K562 (cell line): ENCODE results near the gene HSPB6. TPM values are rescaled to one million over a fixed set of nuclear protein-coding genes. Genes with fewer than 3 reads are reported as not detected.
A peak's percentile ranks its signal among the peaks of the same experiment; 100 is the strongest.

Source experiments
- ATAC-seq: fragments of 200-7000 bp; cut with Tn5 transposase; 3 replicates; pipeline ENCODE4 v1.9.1; 2020; ENCODE audit warnings: moderate library complexity
- BruUV-seq: library from RNA; stranded (reverse); fragments of 400-500 nt; replicated peaks from 2 replicates; lab custom pipeline; 2021; lab: Mats Ljungman, UMichigan
- CTCF ChIA-PET: fragments of 300-600 bp; formaldehyde crosslinking; extraction: SDS; loops from one replicate; lab custom pipeline; 2021; ENCODE audit warnings: low intra/inter-chr PET ratio; lab: Yijun Ruan, JAX
- POLR2A ChIA-PET: fragments of 300-600, 350-650 bp; sonication (Branson Sonifier 250); formaldehyde crosslinking; extraction: SDS; loops from one replicate; lab custom pipeline; 2021; ENCODE audit warnings: antibody characterized with exemption, inconsistent platforms; lab: Yijun Ruan, JAX
- DNase-seq, 4 experiments: peaks; one replicate each; pipeline versions ENCODE4 v3.0.0 to v3.0.0-alpha.2; 2011 to 2018; ENCODE audit warnings: low spot score in 3 of 4, mixed read lengths in 3 of 4; ENCODE audit errors: extremely low read depth in 1 of 4
- FAIRE-seq: peaks from 2 replicates; lab custom pipeline; 2011; peaks lifted over from hg19 to GRCh38; lab: Jason Lieb, UNC
- H2AFZ ChIP-seq: 2 replicates; pipeline ENCODE4 v1.6.0; 2011; ENCODE audit warnings: low read depth, low read length, control low read depth, inconsistent platforms
- H3K27ac ChIP-seq: fragments of 200-600 bp; 3 replicates; pipeline ENCODE4 v1.8.0; 2011; ENCODE audit warnings: low read depth, mild to moderate bottlenecking, control low read depth, inconsistent platforms, low read length, moderate library complexity, mixed read lengths; ENCODE audit errors: extremely low read depth
- H3K27me3 ChIP-seq, 2 experiments: fragments of 300-600 bp in 1 of 2; 2 replicates in 1 of 2; 3 replicates in 1 of 2; pipeline versions ENCODE4 v1.6.0 to v1.8.0; 2011; ENCODE audit warnings: inconsistent platforms in 2 of 2, low read length in 2 of 2, mild to moderate bottlenecking in 1 of 2, mixed read lengths in 1 of 2, moderate library complexity in 1 of 2; ENCODE audit not compliant: control insufficient read depth in 2 of 2, insufficient read depth in 2 of 2
- H3K36me3 ChIP-seq: fragments of 300-600 bp; 3 replicates; pipeline ENCODE4 v1.8.0; 2011; ENCODE audit warnings: mild to moderate bottlenecking, low read length, inconsistent platforms; ENCODE audit not compliant: control insufficient read depth, insufficient read depth
- H3K4me1 ChIP-seq, 2 experiments: fragments of 200-600 bp in 1 of 2; replicated peaks in 1 of 2; 2 replicates in 1 of 2; 3 replicates in 1 of 2; pipeline versions ENCODE4 v1.5.1 to v1.8.0; 2011; ENCODE audit warnings: inconsistent platforms in 2 of 2, low read length in 2 of 2, mild to moderate bottlenecking in 1 of 2, mixed read lengths in 1 of 2, moderate library complexity in 1 of 2; ENCODE audit not compliant: control insufficient read depth in 2 of 2, insufficient read depth in 2 of 2
- H3K4me2 ChIP-seq: 2 replicates; pipeline ENCODE4 v1.6.1; 2011; ENCODE audit warnings: low read length, control low read depth, inconsistent platforms, mixed read lengths; ENCODE audit not compliant: insufficient read depth
- H3K4me3 ChIP-seq: fragments of 200-600 bp; sonication (generic), shearing (Covaris generic); 2 replicates; pipeline ENCODE4 v1.5.1; 2016; ENCODE audit warnings: control low read depth, inconsistent platforms
- H3K79me2 ChIP-seq: fragments of 200-600 bp; 3 replicates; pipeline ENCODE4 v1.8.0; 2011; ENCODE audit warnings: low read length, inconsistent platforms; ENCODE audit not compliant: control insufficient read depth, insufficient read depth
- H3K9ac ChIP-seq, 2 experiments: 2 replicates each; pipeline versions ENCODE4 v1.6.0 to v1.6.1; 2011; ENCODE audit warnings: low read depth in 2 of 2, low read length in 2 of 2, control low read depth in 1 of 2, inconsistent platforms in 1 of 2, mild to moderate bottlenecking in 1 of 2, mixed read lengths in 1 of 2; ENCODE audit not compliant: insufficient read depth in 1 of 2
- H3K9me1 ChIP-seq: one replicate; pipeline ENCODE4 v1.6.0; 2011; ENCODE audit warnings: inconsistent platforms, mild to moderate bottlenecking, low read length, moderate library complexity; ENCODE audit not compliant: control insufficient read depth, insufficient read depth
- H3K9me3 ChIP-seq: replicated peaks from 2 replicates; pipeline ENCODE4 v1.5.1; 2011; ENCODE audit warnings: low read depth, low read length, inconsistent platforms; ENCODE audit not compliant: control insufficient read depth, insufficient read depth
- H4K20me1 ChIP-seq: replicated peaks from 2 replicates; pipeline ENCODE4 v1.6.1; 2011; ENCODE audit warnings: low read length, inconsistent platforms, mixed read lengths; ENCODE audit not compliant: control insufficient read depth, insufficient read depth
- ARID2 ChIP-seq: fragments of 450-650 bp; IDR thresholded peaks from 2 replicates; pipeline ENCODE4 v1.6.1; 2017; ENCODE audit warnings: antibody characterized with exemption, mild to moderate bottlenecking
- E2F8 ChIP-seq: fragments of 450-650 bp; IDR thresholded peaks from 2 replicates; pipeline ENCODE4 v1.7.1; 2018; ENCODE audit warnings: mild to moderate bottlenecking, low read depth; ENCODE audit not compliant: partially characterized antibody
- ETV6 ChIP-seq, 3 experiments: fragments of 150-350 bp in 1 of 3; sonication (generic) in 1 of 3; formaldehyde crosslinking in 1 of 3; IDR thresholded peaks; 2 replicates each; pipeline versions ENCODE4 v1.6.1 to v1.8.0; 2014 to 2022; ENCODE audit warnings: borderline replicate concordance in 2 of 3, low read depth in 2 of 3, antibody characterized with exemption in 1 of 3, low read length in 1 of 3, mild to moderate bottlenecking in 1 of 3, missing genetic modification reagents in 1 of 3
- MAZ ChIP-seq, 2 experiments: fragments of 450-650 bp in 1 of 2; sonication (generic) in 1 of 2; formaldehyde crosslinking; IDR thresholded peaks in 1 of 2; conservative IDR thresholded peaks in 1 of 2; 2 replicates each; pipeline versions ENCODE4 v1.4.0 to v1.5.0; 2020; ENCODE audit warnings: mild to moderate bottlenecking in 1 of 2, missing genetic modification reagents in 1 of 2
- PCBP1 ChIP-seq: fragments of 200-400 bp; formaldehyde crosslinking; IDR thresholded peaks from 2 replicates; pipeline ENCODE4 v1.6.1; 2018; ENCODE audit warnings: mild to moderate bottlenecking, low read depth, low read length; ENCODE audit not compliant: poor library complexity, severe bottlenecking
- THRAP3 ChIP-seq: fragments of 450-650 bp; IDR thresholded peaks from 2 replicates; pipeline ENCODE4 v1.6.1; 2016; ENCODE audit warnings: mild to moderate bottlenecking, inconsistent platforms, borderline replicate concordance
- U2AF1 ChIP-seq: fragments of 200-400 bp; formaldehyde crosslinking; optimal IDR thresholded peaks from 2 replicates; pipeline ENCODE3; 2017; ENCODE audit warnings: mild to moderate bottlenecking, low read depth, low read length, moderate library complexity
- ZBTB11 ChIP-seq, 3 experiments: fragments of 200-800 bp in 1 of 3; fragments of 250-450 bp in 1 of 3; fragments of 450-650 bp in 1 of 3; sonication (Bioruptor Pico) in 1 of 3; sonication (Bioruptor generic) in 1 of 3; formaldehyde crosslinking in 1 of 3; IDR thresholded peaks; 2 replicates each; pipeline versions ENCODE4 v1.6.1 to v1.8.0; 2016 to 2022; ENCODE audit warnings: mild to moderate bottlenecking in 2 of 3, missing genetic modification characterization in 2 of 3, missing compliant biosample characterization in 1 of 3, moderate library complexity in 1 of 3
- ZNF124 ChIP-seq: sonication (generic); formaldehyde crosslinking; IDR thresholded peaks from 2 replicates; pipeline ENCODE4 v1.8.1; 2022; ENCODE audit warnings: missing genetic modification reagents
- whole genome bisulfite sequencing: fragments of 100-300 bp; shearing (Covaris generic); methylation state at CpG from one replicate; pipeline ENCODE4 v1.1.6; 2016; ENCODE audit warnings: low coverage, mixed read lengths; ENCODE audit not compliant: insufficient coverage; ENCODE audit errors: missing lambda C conversion rate; 5-methylcytosine and 5-hydroxymethylcytosine counted together
- in situ Hi-C: fragments of 300-500 bp; cut with MboI; formaldehyde crosslinking; loops from 4 replicates; pipeline ENCODE4 v1.15.0; 2018; ENCODE audit warnings: inconsistent platforms, mixed read lengths
- intact Hi-C: fragments of 100-400 bp; cut with micrococcal nuclease; formaldehyde crosslinking; loops from 2 replicates; pipeline ENCODE4 v1.14.2; 2022
- polyA plus RNA-seq, 8 experiments: library from polyadenylated mRNA; depleted of rRNA in 4 of 8; stranded (reverse) in 5 of 8; unstranded in 3 of 8; fragments of >200 nt; fragmentation: Nextera tagmentation in 2 of 8; fragmentation: Illumina TruSeq in 1 of 8; extraction: Ambion mirVana in 2 of 8; extraction: Trizol in 1 of 8; gene quantifications; 2 replicates each; pipeline versions ENCODE4 v1.2.1 to v1.2.3, GENCODE V29; 2011 to 2014; ENCODE audit warnings: inconsistent platforms in 1 of 8, missing spikeins in 1 of 8
- total RNA-seq, 7 experiments: library from RNA; depleted of rRNA in 6 of 7; stranded (reverse); fragments of >200 nt in 6 of 7; fragmentation: Illumina TruSeq in 2 of 7; extraction: Trizol in 2 of 7; gene quantifications; 2 replicates each; pipeline versions ENCODE4 v1.2.1 to v1.2.3, GENCODE V29; 2011 to 2021; ENCODE audit warnings: low replicate concordance in 1 of 7
- TF ChIP-seq, protein P1 (sequence below), 2 experiments: fragments of 450-650 bp; conservative IDR thresholded peaks; 2 replicates each; pipeline ENCODE4 v1.6.1; 2017; ENCODE audit warnings: mild to moderate bottlenecking in 2 of 2, moderate library complexity in 2 of 2

Gene HSPB6
- total and polyA plus RNA-seq, 9 of the 15 experiments (the other 6 are each of a cell fraction or from before 2014, with no cell fraction given) = 0.55 TPM; not detected in 8

DNA sequence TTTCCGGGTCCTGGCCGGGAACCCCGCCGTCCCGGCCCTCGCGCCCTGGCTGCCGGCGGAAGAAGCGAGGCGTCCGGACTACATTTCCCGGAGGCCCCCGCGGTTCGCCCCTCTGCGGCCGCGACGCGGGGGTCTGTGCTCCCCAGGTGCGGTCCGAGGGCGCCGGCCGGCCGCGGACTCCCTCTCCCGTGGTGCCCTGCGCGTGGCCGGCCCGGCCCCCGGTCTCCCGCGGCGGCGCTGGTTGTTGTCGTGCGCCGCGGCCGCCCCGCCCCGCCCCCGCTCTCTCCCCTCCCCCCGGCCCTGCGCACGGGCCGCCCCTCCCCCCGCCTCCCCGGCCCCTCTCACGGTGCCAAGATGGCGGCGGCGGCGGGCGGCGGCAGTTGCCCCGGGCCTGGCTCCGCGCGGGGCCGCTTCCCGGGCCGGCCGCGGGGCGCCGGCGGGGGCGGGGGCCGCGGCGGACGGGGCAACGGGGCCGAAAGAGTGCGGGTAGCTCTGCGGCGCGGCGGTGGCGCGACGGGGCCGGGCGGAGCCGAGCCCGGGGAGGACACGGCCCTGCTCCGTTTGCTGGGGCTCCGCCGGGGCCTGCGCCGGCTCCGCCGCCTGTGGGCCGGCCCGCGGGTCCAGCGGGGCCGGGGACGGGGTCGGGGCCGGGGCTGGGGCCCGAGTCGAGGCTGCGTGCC, 39.0 kb downstream of the HSPB6 start, which contains the start of gene KMT2B:
Gene KMT2B (plus strand): TSS at position 339 of the 680 bp plus-strand sequence. CDS start 16 bp downstream, at position 355.
- CTCF ChIA-PET = interaction anchor here (0.9 to 3.0 kb wide), 5 partner anchors 24 to 448 kb away, joined by 3 to 76 read pairs (median 7); no protein-coding TSS in a partner anchor
- intact Hi-C loops (loop anchor here (1.0 to 2.0 kb wide), 4 partner anchors 25 to 213 kb away; no protein-coding TSS in a partner anchor), in situ Hi-C loops (no loop called here)
- no peaks in the 10 kb centered on the region for H3K9me3 ChIP-seq
- peaks cover 33% of the 10 kb centered on the region; the same call in 2 of the 3 replicates for H3K36me3 ChIP-seq
- H3K4me3 ChIP-seq = peak within 1 kb of the TSS; percentile 96
- peak within 1 kb of the TSS; percentile 81 for H3K27ac ChIP-seq
- ATAC-seq (peak; percentile 79), FAIRE-seq (no peak), DNase-seq (peak; percentile 93 to 97 (median 96))
- peak within 1 kb of the TSS; percentile 85 to 98 for H3K9ac ChIP-seq
- H3K4me1 ChIP-seq = peaks cover 14 to 64% of the 10 kb centered on the region in 2 experiments
- H3K9me1 ChIP-seq = no peaks in the 10 kb centered on the region
- peak within 1 kb of the TSS; percentile 94 for H2AFZ ChIP-seq
- POLR2A ChIA-PET = interaction anchor here (1.0 to 1.9 kb wide), 4 partner anchors 11 to 105 kb away, joined by 3 to 12 read pairs (median 5); partner anchors contain the start of gene HAUS5
- H3K27me3 ChIP-seq = peaks cover 0 to 17% of the 10 kb centered on the region in 2 experiments; a peak in 3 of 5 replicates
- H3K4me2 ChIP-seq = peak within 1 kb of the TSS; percentile 90
- peaks cover 33% of the 10 kb centered on the region for H3K79me2 ChIP-seq
- 0 out of 2 replicates have a peak, but pooled peaks cover 11% of the 10 kb centered on the region for H4K20me1 ChIP-seq
- no TSS peak for BruUV-seq
- 2% methylated on average over 9 of the region's 109 CpGs for WGBS
- peak in 1 of 2 experiments; percentile 10 for TF ChIP-seq MAZ (CRISPR knock-in tag; conservative IDR thresholded peaks at IDR 0.05 in 1 of 2, IDR thresholded peaks at IDR 0.05 in 1 of 2)
- TF ChIP-seq ZBTB11 (CRISPR knock-in tag; IDR thresholded peaks at IDR 0.05) = peak in 1 of 3 experiments; percentile 93; a peak in 2 of 6 replicates
- TF ChIP-seq, protein P1, sequence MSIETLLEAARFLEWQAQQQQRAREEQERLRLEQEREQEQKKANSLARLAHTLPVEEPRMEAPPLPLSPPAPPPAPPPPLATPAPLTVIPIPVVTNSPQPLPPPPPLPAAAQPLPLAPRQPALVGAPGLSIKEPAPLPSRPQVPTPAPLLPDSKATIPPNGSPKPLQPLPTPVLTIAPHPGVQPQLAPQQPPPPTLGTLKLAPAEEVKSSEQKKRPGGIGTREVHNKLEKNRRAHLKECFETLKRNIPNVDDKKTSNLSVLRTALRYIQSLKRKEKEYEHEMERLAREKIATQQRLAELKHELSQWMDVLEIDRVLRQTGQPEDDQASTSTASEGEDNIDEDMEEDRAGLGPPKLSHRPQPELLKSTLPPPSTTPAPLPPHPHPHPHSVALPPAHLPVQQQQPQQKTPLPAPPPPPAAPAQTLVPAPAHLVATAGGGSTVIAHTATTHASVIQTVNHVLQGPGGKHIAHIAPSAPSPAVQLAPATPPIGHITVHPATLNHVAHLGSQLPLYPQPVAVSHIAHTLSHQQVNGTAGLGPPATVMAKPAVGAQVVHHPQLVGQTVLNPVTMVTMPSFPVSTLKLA (conservative IDR thresholded peaks at IDR 0.05) = no peak; a peak in 1 of 4 replicates
- no peak for TF ChIP-seq ETV6 (IDR thresholded peaks at IDR 0.05; ENCODE audit: borderline replicate concordance in 1 of 2, low read depth in 2 of 2, low read length in 1 of 2)
- TF ChIP-seq ETV6 (CRISPR knock-in tag; IDR thresholded peaks at IDR 0.05; ENCODE audit: borderline replicate concordance) = no peak
- TF ChIP-seq E2F8 = no peak
- no peak for TF ChIP-seq ZNF124
- TF ChIP-seq PCBP1 = peak; percentile 20
- TF ChIP-seq ARID2 = no peak
- TF ChIP-seq U2AF1 = peak; percentile 12
- no peak for TF ChIP-seq THRAP3
